ENCODE results near the gene GNAS-AS1.

Gene GNAS-AS1

DNA sequence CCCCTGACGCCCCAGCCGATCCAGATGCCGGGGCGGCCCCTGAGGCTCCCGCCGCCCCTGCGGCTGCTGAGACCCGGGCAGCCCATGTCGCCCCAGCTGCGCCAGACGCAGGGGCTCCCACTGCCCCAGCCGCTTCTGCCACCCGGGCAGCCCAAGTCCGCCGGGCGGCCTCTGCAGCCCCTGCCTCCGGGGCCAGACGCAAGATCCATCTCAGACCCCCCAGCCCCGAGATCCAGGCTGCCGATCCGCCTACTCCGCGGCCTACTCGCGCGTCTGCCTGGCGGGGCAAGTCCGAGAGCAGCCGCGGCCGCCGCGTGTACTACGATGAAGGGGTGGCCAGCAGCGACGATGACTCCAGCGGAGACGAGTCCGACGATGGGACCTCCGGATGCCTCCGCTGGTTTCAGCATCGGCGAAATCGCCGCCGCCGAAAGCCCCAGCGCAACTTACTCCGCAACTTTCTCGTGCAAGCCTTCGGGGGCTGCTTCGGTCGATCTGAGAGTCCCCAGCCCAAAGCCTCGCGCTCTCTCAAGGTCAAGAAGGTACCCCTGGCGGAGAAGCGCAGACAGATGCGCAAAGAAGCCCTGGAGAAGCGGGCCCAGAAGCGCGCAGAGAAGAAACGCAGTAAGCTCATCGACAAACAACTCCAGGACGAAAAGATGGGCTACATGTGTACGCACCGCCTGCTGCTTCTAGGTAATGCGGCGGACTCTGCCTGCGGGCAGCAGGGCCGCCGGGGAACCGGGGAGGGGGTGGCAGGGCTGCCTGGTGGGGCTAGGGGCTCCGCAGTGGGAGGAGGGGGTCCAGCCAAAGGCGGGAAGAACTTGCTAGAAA lies 4.2 kb upstream of the GNAS-AS1 start:
- no peak for DNase-seq

GRCh38 chr20:58853976-58854637 lies 3.4 kb upstream of the GNAS-AS1 start:
- DNase-seq: no peak

DNA sequence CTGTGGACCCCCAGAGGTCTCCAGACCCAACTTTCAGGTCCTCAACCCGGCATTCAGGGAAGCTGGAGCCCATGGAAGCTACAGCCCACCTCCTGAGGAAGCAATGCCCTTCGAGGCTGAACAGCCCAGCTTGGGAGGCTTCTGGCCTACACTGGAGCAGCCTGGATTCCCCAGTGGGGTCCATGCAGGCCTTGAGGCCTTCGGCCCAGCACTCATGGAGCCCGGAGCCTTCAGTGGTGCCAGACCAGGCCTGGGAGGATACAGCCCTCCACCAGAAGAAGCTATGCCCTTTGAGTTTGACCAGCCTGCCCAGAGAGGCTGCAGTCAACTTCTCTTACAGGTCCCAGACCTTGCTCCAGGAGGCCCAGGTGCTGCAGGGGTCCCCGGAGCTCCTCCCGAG lies 2.8 kb upstream of the GNAS-AS1 start:
- DNase-seq: no peak

DNA sequence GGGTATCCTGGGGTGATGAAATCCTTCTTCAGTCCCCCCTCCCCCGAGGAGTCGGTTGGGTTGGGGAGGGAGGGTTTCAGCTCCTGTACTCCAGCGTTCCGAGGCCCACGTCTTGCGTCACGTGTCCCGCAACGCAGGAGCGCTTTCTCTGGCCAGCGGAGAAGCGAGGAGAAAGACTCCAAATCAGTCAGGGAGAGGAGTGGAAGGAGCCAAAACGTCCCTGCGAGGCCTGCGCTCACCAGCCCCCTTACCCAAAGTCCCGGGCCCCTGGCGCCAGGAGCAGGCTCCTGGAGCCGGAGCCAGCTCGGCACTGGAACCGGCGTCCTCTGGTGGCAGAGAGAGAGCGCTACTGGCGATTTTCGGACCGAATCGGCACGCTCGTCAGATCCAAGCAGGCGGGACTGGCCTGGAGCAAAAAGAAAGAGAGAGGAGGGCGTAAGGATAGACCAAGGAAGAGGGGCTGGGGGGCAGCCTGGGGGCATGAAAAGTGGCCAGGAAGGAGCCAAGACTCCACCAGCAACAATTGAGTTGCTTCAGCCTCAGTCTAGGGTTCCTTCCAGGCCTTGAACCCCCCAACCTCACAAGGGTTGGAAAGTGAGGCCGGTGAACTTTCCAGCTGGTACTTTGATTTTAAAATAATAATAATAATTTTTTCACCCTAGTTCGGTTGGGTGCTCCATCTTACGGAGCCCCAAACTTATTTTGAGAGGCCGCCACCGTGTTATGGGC lies 2.0 kb upstream of the GNAS-AS1 start, which contains the start of gene GNAS:
GNAS (plus strand) TSS at position 174 of the 729 bp plus-strand sequence.
- peak; percentile 80 for DNase-seq

GRCh38 chr20:58851969-58852458 lies 1.3 kb upstream of the GNAS-AS1 start:
- DNase-seq: no peak

GRCh38 chr20:58851221-58851968 lies 693 bp upstream of the GNAS-AS1 start:
- no peak for DNase-seq

- no peak for DNase-seq
Observed at GRCh38 chr20:58847463-58847862, 3.2 kb downstream of the GNAS-AS1 start.

DNA sequence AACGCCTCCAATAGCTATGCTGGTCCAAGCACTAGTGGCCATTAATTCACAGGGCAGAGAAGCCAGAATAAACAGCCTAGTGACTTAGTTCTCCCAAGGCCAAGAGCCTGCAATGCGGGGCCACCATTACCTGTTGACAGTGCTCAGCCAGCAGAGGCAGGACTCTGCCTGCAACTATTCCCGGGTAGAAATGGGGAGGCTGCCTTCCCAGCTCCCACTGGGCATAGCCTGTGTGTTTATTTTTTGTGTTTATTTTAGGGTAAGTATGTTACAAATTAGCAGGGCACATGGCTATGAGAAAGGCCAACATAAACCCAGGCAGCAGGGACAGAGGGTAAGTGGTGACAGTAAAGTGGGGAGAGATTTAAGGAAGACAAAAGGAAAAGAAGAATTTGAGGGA lies 5.0 kb downstream of the GNAS-AS1 start:
- DNase-seq: no peak

GRCh38 chr20:58843128-58843556 lies 7.6 kb downstream of the GNAS-AS1 start:
- no peak for DNase-seq

DNA sequence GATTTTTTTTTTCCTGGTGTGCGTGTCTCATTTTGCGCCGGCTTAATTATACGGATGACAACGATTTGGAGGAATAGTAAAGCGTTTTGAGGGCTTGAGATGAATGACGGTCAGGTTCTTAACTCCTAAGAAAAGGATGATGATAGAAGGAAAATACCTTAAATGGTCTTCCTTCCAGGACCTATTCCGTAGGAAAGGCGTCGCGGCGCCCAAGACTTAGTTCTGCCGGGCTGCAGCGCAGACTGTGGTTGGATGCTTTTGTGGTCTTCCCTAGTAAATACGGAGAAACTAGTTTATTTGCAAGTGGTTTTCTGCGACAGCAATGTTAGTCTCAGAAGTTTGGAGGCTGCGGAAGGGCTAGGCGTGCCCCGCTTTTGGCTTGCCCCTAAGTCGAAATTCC lies 8.4 kb downstream of the GNAS-AS1 start:
- DNase-seq: no peak

GRCh38 chr20:58841539-58842264 lies 9.0 kb downstream of the GNAS-AS1 start:
- DNase-seq: no peak

GRCh38 chr20:58840816-58841538 lies 9.7 kb downstream of the GNAS-AS1 start:
- no peak for DNase-seq

DNA sequence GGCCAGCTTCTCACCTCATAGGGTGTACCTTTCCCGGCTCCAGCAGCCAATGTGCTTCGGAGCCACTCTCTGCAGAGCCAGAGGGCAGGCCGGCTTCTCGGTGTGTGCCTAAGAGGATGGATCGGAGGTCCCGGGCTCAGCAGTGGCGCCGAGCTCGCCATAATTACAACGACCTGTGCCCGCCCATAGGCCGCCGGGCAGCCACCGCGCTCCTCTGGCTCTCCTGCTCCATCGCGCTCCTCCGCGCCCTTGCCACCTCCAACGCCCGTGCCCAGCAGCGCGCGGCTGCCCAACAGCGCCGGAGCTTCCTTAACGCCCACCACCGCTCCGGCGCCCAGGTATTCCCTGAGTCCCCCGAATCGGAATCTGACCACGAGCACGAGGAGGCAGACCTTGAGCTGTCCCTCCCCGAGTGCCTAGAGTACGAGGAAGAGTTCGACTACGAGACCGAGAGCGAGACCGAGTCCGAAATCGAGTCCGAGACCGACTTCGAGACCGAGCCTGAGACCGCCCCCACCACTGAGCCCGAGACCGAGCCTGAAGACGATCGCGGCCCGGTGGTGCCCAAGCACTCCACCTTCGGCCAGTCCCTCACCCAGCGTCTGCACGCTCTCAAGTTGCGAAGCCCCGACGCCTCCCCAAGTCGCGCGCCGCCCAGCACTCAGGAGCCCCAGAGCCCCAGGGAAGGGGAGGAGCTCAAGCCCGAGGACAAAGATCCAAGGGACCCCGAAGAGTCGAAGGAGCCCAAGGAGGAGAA lies 10.5 kb downstream of the GNAS-AS1 start:
- DNase-seq: no peak

- peak; percentile 75 for DNase-seq
Observed at GRCh38 chr20:58839474-58839874, 11.2 kb downstream of the GNAS-AS1 start.

- no peak for DNase-seq
Observed at GRCh38 chr20:58838174-58838573, 12.5 kb downstream of the GNAS-AS1 start.

GRCh38 chr20:58837717-58838116 lies 13.0 kb downstream of the GNAS-AS1 start:
- DNase-seq: no peak

- no peak for DNase-seq
Observed at GRCh38 chr20:58836616-58837204, 14.0 kb downstream of the GNAS-AS1 start.

- DNase-seq: no peak
Observed at GRCh38 chr20:58835231-58835630, 15.5 kb downstream of the GNAS-AS1 start.

DNA sequence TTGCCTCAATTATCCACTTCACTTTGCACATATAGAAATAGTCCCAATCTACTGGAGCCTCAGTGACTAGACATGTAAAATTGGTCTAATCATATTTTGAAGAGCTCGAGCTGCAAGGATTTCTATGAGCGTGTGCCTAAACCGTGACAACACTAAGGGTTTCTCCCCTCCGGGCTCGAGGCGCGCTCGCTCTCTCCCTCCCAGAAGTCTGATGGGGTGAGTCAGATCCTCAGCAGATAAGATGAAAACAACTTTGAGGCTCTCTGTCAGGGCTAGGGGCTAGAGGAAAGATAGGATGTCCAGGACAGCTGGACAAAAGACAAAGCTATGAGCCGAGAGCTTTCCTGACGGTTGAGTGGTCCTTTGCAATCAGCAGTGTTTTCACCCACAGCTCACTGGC lies 16.8 kb downstream of the GNAS-AS1 start:
- no peak for DNase-seq

GRCh38 chr20:58832457-58832856 lies 18.2 kb downstream of the GNAS-AS1 start:
- no peak for DNase-seq

Data from activated effector memory CD4-positive, alpha-beta T cell treated with anti-CD3 and anti-CD28 coated beads, Interleukin-2, amount 50 U/mL, for 16 hours (primary cell).